Neural progenitor cell (in vitro differentiated cells): ENCODE data around the gene SHISA2.

ENCODE experiments used
- CTCF ChIP-seq: fragments of 200-600 bp; sonication (generic); IDR thresholded peaks from 2 replicates; pipeline ENCODE4 v1.5.1; 2017; ENCODE audit warnings: antibody characterized with exemption, mild to moderate bottlenecking
- EZH2 ChIP-seq: fragments of 200-600 bp; sonication (generic); IDR thresholded peaks from 2 replicates; pipeline ENCODE4 v1.6.1; 2017; ENCODE audit warnings: antibody characterized with exemption, mild to moderate bottlenecking, moderate library complexity

GRCh38 chr13:26007261-26008125 is 44.3 kb downstream of the SHISA2 start:
- TF ChIP-seq CTCF: no peak
- TF ChIP-seq EZH2: no peak
